HCEC 1CT (cell line): Measurements from ENCODE around the gene RPS3.

Experiments
- DNase-seq: peaks from one replicate; pipeline ENCODE4 v3.0.0-alpha.2; 2017

The RPS3 gene

GRCh38 chr11:75420224-75421034 lies 21.1 kb downstream of the RPS3 start:
- DNase-seq = no peak

DNA sequence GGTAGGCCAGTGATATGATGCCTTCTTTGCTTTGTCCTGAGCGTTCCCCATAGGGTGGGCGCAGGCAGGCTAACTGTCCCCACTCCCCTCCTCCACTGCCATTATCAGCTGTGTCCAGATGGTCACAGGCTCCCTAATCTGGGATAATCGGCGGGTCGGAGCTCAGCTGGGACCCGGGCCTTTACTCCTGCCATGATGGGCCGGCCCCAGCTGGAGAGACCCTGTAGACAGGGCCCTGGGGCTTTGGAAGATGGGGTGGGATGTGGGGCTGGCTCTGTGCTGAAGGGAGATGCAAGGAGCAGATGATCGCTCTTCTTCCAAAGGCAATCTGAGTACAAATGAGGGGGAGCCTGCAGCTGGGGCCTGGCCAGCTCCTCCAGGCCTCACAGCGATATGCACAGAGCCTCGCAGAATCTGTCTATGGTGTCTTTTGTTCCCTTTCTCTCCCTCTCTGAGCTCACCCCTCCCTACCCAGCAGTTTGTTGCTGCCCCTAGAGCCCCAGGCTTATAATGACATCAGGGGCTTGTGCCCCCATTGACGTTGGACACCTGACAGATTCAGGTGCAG lies 21.8 kb downstream of the RPS3 start:
- DNase-seq = no peak

- DNase-seq = no peak
These were observed 22.6 kb downstream of the RPS3 start for GRCh38 chr11:75421902-75422247.

- no peak for DNase-seq
These were observed 23.2 kb downstream of the RPS3 start for GRCh38 chr11:75422248-75423231.

DNA sequence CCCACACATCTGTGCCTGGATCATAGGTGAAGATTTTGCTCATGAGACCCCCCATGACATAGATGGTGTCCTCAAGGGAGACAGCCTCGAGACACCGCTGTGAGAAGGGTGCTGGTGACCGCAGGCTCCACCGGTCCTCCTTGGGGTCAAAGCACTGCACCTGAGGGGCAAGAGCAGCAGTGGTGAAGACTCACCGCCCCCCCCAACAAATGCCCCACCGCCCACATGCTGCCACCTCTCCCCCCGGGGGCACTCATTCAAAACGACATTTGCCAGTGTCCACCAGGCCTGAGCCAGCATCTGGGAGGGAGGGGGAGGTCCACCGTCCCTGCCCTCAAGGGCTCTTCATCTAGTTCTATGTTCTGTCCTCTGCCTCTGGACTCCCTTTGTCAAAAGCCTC lies 24.4 kb downstream of the RPS3 start:
- no peak for DNase-seq

DNA sequence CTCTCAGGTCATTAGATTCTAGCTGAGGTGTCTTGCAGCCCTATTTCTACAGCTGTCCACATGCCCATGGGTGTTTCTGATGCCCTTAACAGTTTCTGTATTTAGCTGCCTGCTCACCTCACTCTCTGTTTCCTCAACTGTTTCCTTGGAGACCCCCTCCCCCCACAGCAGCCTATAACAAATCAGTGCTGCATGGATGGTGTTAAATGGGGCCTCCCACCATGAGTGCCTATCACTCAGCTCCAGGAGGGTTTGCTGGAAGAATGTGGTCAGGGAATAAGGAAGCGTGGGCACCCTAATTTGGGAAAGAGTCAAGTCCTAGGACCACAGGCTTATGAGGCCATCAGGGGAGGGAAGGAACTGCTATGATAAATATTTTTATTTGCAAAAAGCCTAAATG lies 25.1 kb downstream of the RPS3 start:
- no peak for DNase-seq

GRCh38 chr11:75425422-75425821 lies 26.1 kb downstream of the RPS3 start:
- DNase-seq = no peak

GRCh38 chr11:75426720-75427086 lies 27.4 kb downstream of the RPS3 start:
- DNase-seq = no peak

- DNase-seq = no peak
These were observed 27.9 kb downstream of the RPS3 start for GRCh38 chr11:75427181-75427580.

DNA sequence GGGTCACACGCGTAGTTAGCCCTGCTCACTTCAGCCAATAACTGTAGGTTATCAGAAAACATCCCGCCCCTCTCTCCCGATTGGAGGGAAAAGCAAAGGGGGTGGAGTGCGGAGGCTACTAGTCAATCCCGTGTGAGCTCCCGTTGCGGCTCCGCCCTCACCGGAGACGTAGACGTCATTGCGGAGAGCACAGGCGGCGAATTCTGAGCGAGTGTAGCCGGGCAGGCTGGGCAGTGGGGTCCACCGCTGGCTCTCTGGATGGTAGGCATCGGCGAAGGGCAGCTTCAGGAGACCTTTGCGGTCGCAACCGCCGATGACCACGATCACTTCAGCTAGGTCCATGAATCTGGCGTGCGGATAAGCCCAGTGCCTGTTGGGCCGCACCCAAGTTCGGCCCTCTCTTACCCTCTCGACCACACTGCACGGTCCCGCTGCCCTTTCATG lies 29.0 kb downstream of the RPS3 start:
- no peak for DNase-seq

- no peak for DNase-seq
These were observed 29.8 kb downstream of the RPS3 start for GRCh38 chr11:75428989-75429640.

GRCh38 chr11:75429641-75429901 lies 30.3 kb downstream of the RPS3 start:
- DNase-seq = no peak

- DNase-seq = no peak
These were observed 30.8 kb downstream of the RPS3 start for GRCh38 chr11:75429902-75430713.

DNA sequence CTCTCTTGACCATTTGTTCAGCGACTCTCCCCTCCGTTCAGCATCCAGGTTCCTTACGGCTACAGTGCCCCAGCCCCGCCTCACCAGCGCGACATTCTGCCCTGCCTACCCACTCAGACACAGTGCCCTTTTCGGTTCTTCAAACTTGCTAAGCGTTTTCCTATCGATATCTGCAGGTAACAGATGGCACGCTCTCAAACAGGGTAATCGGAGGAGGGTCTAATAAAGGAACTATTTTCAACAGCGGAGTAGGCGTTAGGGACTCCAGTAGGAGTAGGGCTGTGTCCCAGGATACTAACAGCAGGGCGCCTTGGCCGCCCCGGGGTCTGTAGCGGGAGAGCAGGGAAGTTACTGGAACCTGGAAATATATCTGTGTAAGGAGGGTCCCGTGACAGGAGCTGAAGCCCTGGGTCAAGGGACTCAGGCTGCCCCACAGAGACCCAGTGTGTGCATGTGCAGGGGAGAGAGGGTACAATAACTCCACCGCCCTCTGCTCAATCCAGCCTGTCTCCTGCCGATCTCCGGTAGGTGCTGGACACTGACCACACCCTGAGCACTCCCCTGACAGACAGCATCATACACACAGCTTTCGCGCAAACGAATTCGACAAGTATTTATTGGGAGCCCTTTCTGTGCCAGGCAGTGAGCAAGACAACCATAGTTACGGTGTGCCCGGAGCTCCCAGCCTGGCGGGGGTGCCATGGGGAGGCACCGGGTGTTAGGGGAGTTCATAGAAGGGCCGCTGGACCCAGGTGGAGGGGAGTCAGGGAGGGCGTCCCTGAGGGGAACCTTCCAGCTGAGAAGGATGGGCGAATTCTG lies 31.6 kb downstream of the RPS3 start:
- no peak for DNase-seq

GRCh38 chr11:75431533-75432525 lies 32.5 kb downstream of the RPS3 start:
- no peak for DNase-seq

DNA sequence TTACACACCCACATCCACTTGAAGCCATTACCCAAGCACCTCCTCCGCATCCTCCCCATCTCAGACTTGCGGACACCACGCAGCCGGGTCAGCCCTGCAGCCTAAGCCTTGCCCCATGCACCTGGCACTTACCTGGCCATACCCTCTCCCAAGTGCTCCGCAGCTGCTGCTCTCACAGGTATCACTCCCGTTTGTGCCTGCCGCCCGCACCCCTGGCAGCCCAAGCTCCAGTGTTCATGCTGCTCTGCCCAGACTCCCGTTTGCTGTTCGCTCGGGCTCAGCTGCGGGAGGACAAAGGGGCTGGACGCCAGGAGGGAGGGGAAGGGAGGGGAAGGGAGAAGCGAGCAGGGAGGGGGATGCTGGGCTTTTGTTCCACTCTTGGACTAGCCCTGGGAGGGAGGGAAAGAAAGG lies 33.6 kb downstream of the RPS3 start, which contains the start of gene KLHL35:
KLHL35 (minus strand) TSS at position 293 of the 411 bp plus-strand sequence. CDS start 2,574 bp downstream, outside the sequence.
- DNase-seq = no peak

GRCh38 chr11:75433443-75433842 lies 34.1 kb downstream of the RPS3 start:
- no peak for DNase-seq

- no peak for DNase-seq
These were observed 34.7 kb downstream of the RPS3 start for GRCh38 chr11:75434051-75434450.

DNA sequence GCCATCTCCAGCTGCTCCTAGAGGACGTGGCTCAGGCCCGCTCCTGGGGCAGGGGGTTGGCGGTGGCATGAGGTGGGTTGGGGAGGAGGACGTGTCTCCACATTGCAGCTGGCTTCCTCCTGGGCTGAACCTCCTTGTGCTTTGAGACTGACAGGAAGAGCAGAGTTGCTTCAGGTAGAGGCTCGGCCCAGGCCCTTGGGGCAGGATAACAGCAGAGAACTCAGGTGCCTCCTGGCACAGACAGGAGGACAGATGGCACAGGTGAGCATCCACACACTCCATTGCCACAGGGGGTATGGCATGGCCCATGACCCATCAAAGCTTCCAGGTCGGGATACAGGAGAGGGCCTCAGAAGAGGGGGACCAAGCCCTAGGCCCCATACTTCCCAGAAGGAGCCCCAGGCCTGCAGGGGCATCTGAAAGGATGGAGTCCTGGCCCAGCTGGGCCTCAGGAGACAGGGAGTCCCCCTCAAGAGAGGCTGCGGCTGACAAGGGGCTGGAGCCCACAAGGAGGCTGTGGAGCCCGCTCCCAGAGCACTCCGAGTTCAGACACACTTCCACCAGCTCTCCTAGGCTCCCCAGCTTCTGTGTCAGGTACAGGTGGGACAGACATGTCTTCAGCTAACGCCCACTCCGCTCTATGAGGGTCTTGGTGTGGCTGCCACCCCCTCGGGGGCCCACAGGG lies 35.7 kb downstream of the RPS3 start:
- no peak for DNase-seq

GRCh38 chr11:75435571-75435925 lies 36.2 kb downstream of the RPS3 start:
- no peak for DNase-seq
